ENCODE data around the gene GYG2. TPM values are rescaled to one million over a fixed set of nuclear protein-coding genes. Genes with fewer than 3 reads are reported as not detected.

The GYG2 gene
- total RNA-seq, 6 donors from 2014 or later, result 0.40 to 3.7 (median 0.98) TPM

DNA sequence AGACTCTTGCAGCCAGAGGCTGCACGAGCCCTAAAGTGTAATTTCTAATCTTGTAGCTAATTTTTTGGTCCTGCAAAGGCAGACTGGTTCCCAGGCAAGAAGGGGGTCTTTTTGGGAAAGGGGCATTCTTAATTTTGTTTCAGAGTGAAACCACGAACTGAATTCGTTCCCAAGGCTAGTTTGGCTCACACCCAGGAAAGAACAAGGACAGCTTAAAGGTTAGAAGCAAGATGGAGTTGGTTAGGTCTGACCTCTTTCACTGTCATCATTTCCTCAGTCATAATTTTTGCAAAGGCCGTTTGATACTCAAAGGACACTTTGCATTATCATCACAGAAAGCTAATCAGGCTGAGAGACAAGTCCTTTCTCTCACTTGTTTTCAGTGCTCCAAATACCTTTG is 46.0 kb upstream of the GYG2 start:
- 68 to 75% methylated on average over 4 of the region's 4 CpGs for WGBS, 2 donors
- no peak for DNase-seq
- Histone ChIP-seq H3K36me3 (no peaks in the 10 kb centered on the region), H3K4me1 (no peaks in the 10 kb centered on the region), H3K27me3 (no peaks in the 10 kb centered on the region), H3K27ac (no peak overlapping the region), H3K9me3 (no peaks in the 10 kb centered on the region), H3K4me3 (no peak overlapping the region)
- no peak for TF ChIP-seq EP300 (IDR thresholded peaks at IDR 0.05)
- TF ChIP-seq, protein P1, sequence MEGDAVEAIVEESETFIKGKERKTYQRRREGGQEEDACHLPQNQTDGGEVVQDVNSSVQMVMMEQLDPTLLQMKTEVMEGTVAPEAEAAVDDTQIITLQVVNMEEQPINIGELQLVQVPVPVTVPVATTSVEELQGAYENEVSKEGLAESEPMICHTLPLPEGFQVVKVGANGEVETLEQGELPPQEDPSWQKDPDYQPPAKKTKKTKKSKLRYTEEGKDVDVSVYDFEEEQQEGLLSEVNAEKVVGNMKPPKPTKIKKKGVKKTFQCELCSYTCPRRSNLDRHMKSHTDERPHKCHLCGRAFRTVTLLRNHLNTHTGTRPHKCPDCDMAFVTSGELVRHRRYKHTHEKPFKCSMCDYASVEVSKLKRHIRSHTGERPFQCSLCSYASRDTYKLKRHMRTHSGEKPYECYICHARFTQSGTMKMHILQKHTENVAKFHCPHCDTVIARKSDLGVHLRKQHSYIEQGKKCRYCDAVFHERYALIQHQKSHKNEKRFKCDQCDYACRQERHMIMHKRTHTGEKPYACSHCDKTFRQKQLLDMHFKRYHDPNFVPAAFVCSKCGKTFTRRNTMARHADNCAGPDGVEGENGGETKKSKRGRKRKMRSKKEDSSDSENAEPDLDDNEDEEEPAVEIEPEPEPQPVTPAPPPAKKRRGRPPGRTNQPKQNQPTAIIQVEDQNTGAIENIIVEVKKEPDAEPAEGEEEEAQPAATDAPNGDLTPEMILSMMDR (IDR thresholded peaks at IDR 0.05), result no peak
- TF ChIP-seq POLR2AphosphoS5 (IDR thresholded peaks at IDR 0.05), result no peak
- no peak for TF ChIP-seq POLR2A (IDR thresholded peaks at IDR 0.05)
- ATAC-seq (ENCODE audit: low FRiP score in 2 of 2), result no peak

DNA sequence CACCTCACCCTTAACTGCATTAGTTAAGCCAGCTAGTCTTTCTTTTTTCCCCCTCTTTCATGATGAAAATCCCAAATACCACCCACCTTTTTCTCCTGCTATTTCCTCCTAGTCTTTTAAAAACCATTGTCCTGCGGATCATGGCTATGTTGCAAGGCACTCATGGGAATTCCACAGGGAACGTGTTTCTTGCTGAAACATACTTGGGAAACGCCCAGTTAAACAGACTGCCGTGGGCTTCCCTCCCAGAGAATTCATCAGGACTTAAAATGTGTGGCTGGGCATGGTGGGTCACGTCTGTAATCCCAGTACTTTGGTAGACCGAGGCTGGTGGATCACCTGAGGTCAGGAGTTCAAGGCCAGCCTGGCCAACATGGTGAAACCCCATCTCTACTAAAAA is 44.7 kb upstream of the GYG2 start:
- TF ChIP-seq EP300 (IDR thresholded peaks at IDR 0.05), result no peak
- no peak for TF ChIP-seq POLR2A (IDR thresholded peaks at IDR 0.05)
- TF ChIP-seq, protein P1 (IDR thresholded peaks at IDR 0.05), result no peak
- no peak for TF ChIP-seq POLR2AphosphoS5 (IDR thresholded peaks at IDR 0.05)
- no peaks in the 10 kb centered on the region for H3K4me1 ChIP-seq
- H3K36me3 ChIP-seq, result no peaks in the 10 kb centered on the region
- 70% methylated on average over 4 to 6 of the region's 6 CpGs for WGBS, 2 donors
- H3K27ac ChIP-seq, result no peak overlapping the region
- ATAC-seq (ENCODE audit: low FRiP score in 2 of 2) (peak in 1 of 2 donors; percentile 46), DNase-seq (no peak)
- H3K27me3 ChIP-seq, result no peaks in the 10 kb centered on the region
- H3K4me3 ChIP-seq, result no peak overlapping the region
- H3K9me3 ChIP-seq, result no peaks in the 10 kb centered on the region

DNA sequence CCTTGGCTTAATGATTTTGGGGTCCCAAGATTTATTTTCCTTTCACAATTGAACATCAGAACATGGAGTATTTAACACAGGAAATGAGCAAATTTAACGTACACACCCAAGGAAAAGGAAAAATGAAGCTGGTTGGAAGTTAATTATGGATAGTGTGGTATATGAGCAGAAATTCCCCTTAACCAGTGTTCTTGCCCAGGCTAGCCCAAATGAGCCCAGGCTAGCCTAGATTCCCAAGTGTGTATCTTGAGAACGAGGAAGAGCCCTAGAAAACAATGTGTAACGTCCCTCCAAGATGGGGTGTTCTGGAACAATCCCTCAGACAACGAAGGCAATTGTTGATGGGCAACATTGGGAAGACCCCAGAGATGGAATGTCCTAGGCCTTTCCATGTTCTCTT is 43.2 kb upstream of the GYG2 start:
- ATAC-seq (ENCODE audit: low FRiP score in 2 of 2), result no peak
- no peaks in the 10 kb centered on the region for H3K9me3 ChIP-seq
- TF ChIP-seq POLR2A (IDR thresholded peaks at IDR 0.05), result no peak
- TF ChIP-seq EP300 (IDR thresholded peaks at IDR 0.05), result no peak
- TF ChIP-seq POLR2AphosphoS5 (IDR thresholded peaks at IDR 0.05), result no peak
- TF ChIP-seq, protein P1 (IDR thresholded peaks at IDR 0.05), result no peak
- 69 to 80% methylated on average over 4 of the region's 4 CpGs for WGBS, 2 donors
- no peak overlapping the region for H3K4me3 ChIP-seq
- no peaks in the 10 kb centered on the region for H3K36me3 ChIP-seq
- no peaks in the 10 kb centered on the region for H3K4me1 ChIP-seq
- no peak for DNase-seq
- no peak overlapping the region for H3K27ac ChIP-seq
- H3K27me3 ChIP-seq, result no peaks in the 10 kb centered on the region

DNA sequence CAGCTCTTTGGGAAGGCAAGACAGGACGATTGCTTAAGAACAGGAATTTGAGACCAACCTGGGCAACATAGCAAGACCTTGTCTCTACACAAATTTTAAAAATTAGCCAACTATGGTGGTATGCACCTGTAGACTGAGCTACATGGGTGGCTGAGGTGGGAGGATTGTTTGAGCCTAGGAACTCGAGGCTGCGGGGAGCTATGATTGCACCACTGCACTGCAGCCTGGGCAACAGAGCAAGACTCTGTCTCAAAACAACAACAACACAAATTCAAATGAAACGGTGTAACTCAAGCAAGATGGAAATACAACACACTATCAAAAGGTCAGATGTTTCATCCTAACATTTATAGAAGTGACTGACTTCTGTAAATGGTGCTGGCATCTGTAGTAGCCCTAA is 39.8 kb upstream of the GYG2 start:
- TF ChIP-seq POLR2A (IDR thresholded peaks at IDR 0.05), result no peak
- TF ChIP-seq, protein P1 (IDR thresholded peaks at IDR 0.05), result no peak
- no peak for TF ChIP-seq POLR2AphosphoS5 (IDR thresholded peaks at IDR 0.05)
- no peak for TF ChIP-seq EP300 (IDR thresholded peaks at IDR 0.05)
- Histone ChIP-seq H3K27me3 (no peaks in the 10 kb centered on the region), H3K4me3 (no peak overlapping the region), H3K27ac (no peak overlapping the region), H3K36me3 (no peaks in the 10 kb centered on the region), H3K9me3 (no peaks in the 10 kb centered on the region), H3K4me1 (no peaks in the 10 kb centered on the region)
- ATAC-seq (ENCODE audit: low FRiP score in 2 of 2) (no peak), DNase-seq (no peak)
- 90% methylated on average over 2 to 4 of the region's 4 CpGs for WGBS, 2 donors

DNA sequence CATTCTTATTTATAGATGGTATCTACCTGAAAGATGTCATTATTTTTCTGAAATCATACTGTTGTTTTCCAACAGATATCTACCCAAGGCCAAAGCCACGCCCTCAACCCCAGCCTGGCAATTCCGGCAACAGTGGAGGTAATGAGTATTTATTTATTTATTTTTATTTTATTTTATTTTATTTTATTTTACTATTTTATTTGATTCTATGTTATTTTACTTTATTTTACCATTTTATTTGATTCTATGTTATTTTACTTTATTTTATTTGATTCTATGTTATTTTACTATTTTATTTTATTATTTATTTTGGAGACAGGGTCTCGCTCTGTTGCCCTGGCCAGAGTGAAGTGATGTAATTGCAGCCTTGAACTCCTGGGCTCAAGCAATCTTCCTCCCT is 39.2 kb upstream of the GYG2 start:
- Histone ChIP-seq H3K4me3 (no peak overlapping the region), H3K9me3 (no peaks in the 10 kb centered on the region), H3K27ac (no peak overlapping the region), H3K36me3 (no peaks in the 10 kb centered on the region), H3K4me1 (no peaks in the 10 kb centered on the region), H3K27me3 (no peaks in the 10 kb centered on the region)
- DNase-seq (no peak), ATAC-seq (ENCODE audit: low FRiP score in 2 of 2) (no peak)
- TF ChIP-seq POLR2A (IDR thresholded peaks at IDR 0.05) (no peak), POLR2AphosphoS5 (IDR thresholded peaks at IDR 0.05) (no peak), EP300 (IDR thresholded peaks at IDR 0.05) (no peak)
- TF ChIP-seq, protein P1 (IDR thresholded peaks at IDR 0.05), result no peak
- 95 to 96% methylated on average over 3 of the region's 3 CpGs for WGBS, 2 donors
